Activated B cell treated with CpG ODN at 0.5 μM for 24 hours (primary cell): ENCODE data around the gene SELENOM. TPM values are rescaled to one million over a fixed set of nuclear protein-coding genes. Genes with fewer than 3 reads are reported as not detected.

ENCODE experiments used
- ATAC-seq: fragments of 200-7000 bp; cut with Tn5 transposase; one replicate; pipeline ENCODE4 v1.10.0; 2021; ENCODE audit warnings: low read depth, mild to moderate bottlenecking, moderate library complexity
- CTCF ChIA-PET: fragments of 350-600 bp; sonication (Branson Sonifier 250); formaldehyde crosslinking; loops from one replicate; lab custom pipeline; 2021; ENCODE audit warnings: antibody characterized with exemption; lab: Charles Lee
- POLR2A ChIA-PET: fragments of 350-600 bp; sonication (Branson Sonifier 250); formaldehyde crosslinking; loops from one replicate; lab custom pipeline; 2021; ENCODE audit warnings: antibody characterized with exemption; lab: Charles Lee
- DNase-seq: peaks from one replicate; pipeline ENCODE4 v3.0.0; 2022
- H3K27ac Mint-ChIP-seq: one replicate; pipeline ENCODE4 v1.8.0; 2020; ENCODE audit warnings: mixed read lengths
- H3K27me3 Mint-ChIP-seq: one replicate; pipeline ENCODE4 v1.8.0; 2021; ENCODE audit warnings: mixed read lengths
- H3K36me3 Mint-ChIP-seq: one replicate; pipeline ENCODE4 v1.8.0; 2021; ENCODE audit warnings: low read depth, mixed read lengths
- H3K4me1 Mint-ChIP-seq: one replicate; pipeline ENCODE4 v1.8.0; 2021; ENCODE audit warnings: mixed read lengths
- H3K4me3 Mint-ChIP-seq: one replicate; pipeline ENCODE4 v1.8.0; 2020; ENCODE audit warnings: mild to moderate bottlenecking, mixed read lengths
- H3K9me3 Mint-ChIP-seq: one replicate; pipeline ENCODE4 v1.8.0; 2020; ENCODE audit warnings: mixed read lengths
- intact Hi-C: fragments of 100-400 bp; cut with micrococcal nuclease; formaldehyde crosslinking; loops from one replicate; pipeline ENCODE4 v1.15.1; 2024
- total RNA-seq: library from RNA; stranded (reverse); gene quantifications from 2 replicates; pipeline ENCODE4 v1.2.3, GENCODE V29; 2022
- TF ChIP-seq, protein P1 (sequence below): fragments of 200-600 bp; IDR thresholded peaks from one replicate; pipeline ENCODE4 v1.8.0; 2022; ENCODE audit warnings: antibody characterized with exemption, mild to moderate bottlenecking

SELENOM gene
- total RNA-seq, 1 donor from 2014 or later: 9.0 TPM

DNA sequence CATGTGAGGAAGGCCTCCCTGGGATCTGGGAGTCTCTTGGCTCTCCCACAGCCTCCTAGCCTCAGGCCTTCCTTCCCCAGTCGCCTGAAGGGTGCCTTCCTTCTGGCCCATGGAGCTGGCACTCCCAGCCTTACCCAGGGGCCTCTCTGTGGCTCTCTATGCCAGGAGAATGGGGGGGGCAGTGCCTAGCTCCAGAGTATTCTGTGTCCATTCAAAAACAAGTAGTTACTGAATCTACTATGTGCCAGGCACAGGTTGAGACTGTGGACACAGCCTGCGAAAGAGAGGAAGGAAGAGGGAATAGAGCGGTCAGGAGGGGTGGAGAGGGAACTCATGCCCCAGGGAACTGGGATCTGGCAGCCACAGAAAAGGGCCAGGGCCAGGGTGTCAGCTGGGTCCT lies 35.7 kb upstream of the SELENOM start:
- POLR2A ChIA-PET: no interaction called here
- Mint-ChIP-seq H3K4me3 (no peak overlapping the region), H3K9me3 (peaks cover 4% of the 10 kb centered on the region), H3K27ac (no peak overlapping the region), H3K27me3 (peaks cover 11% of the 10 kb centered on the region), H3K36me3 (no peaks in the 10 kb centered on the region), H3K4me1 (no peaks in the 10 kb centered on the region)
- no peak for DNase-seq
- TF ChIP-seq, protein P1, sequence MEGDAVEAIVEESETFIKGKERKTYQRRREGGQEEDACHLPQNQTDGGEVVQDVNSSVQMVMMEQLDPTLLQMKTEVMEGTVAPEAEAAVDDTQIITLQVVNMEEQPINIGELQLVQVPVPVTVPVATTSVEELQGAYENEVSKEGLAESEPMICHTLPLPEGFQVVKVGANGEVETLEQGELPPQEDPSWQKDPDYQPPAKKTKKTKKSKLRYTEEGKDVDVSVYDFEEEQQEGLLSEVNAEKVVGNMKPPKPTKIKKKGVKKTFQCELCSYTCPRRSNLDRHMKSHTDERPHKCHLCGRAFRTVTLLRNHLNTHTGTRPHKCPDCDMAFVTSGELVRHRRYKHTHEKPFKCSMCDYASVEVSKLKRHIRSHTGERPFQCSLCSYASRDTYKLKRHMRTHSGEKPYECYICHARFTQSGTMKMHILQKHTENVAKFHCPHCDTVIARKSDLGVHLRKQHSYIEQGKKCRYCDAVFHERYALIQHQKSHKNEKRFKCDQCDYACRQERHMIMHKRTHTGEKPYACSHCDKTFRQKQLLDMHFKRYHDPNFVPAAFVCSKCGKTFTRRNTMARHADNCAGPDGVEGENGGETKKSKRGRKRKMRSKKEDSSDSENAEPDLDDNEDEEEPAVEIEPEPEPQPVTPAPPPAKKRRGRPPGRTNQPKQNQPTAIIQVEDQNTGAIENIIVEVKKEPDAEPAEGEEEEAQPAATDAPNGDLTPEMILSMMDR: no peak
- intact Hi-C loops: no loop called here
- CTCF ChIA-PET: interaction anchor here (0.6 kb wide), 1 partner anchor 19 kb away, joined by 4 read pairs; no protein-coding TSS in a partner anchor
- no peak for ATAC-seq

DNA sequence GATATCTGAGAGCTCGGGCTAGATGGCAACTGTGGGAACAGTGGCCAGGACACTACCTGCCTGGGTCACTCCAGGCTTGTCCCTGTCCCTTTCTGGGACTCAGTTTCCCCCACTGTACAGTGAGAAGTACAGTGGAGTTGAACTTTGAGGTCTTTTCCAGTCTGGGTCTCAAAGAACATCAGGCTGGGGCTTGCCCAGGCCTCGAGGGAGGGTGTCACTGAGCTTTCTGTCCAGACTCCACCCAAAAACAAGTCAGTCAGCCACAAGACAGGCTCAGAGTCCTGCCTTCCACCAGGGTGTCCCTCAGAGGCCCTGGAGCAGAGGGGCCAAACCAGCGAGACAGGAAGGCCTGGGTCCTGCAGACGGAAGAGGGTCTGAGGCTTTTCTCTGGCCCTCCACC lies 34.9 kb upstream of the SELENOM start:
- ATAC-seq (no peak), DNase-seq (no peak)
- Mint-ChIP-seq H3K9me3 (peaks cover 4% of the 10 kb centered on the region), H3K27ac (no peak overlapping the region), H3K4me1 (no peaks in the 10 kb centered on the region), H3K27me3 (peaks cover 11% of the 10 kb centered on the region), H3K4me3 (no peak overlapping the region), H3K36me3 (no peaks in the 10 kb centered on the region)
- intact Hi-C loops: no loop called here
- TF ChIP-seq, protein P1: no peak
- POLR2A ChIA-PET: no interaction called here
- CTCF ChIA-PET: no interaction called here

- TF ChIP-seq, protein P1: no peak
- ChIA-PET POLR2A (no interaction called here), CTCF (no interaction called here)
- Mint-ChIP-seq H3K36me3 (no peaks in the 10 kb centered on the region), H3K4me3 (no peak overlapping the region), H3K27me3 (peaks cover 11% of the 10 kb centered on the region), H3K4me1 (no peaks in the 10 kb centered on the region), H3K9me3 (peaks cover 4% of the 10 kb centered on the region), H3K27ac (no peak overlapping the region)
- DNase-seq (no peak), ATAC-seq (no peak)
- intact Hi-C loops: no loop called here
These were observed 34.2 kb upstream of the SELENOM start for GRCh38 chr22:31141551-31141950.

GRCh38 chr22:31140746-31141145 lies 33.4 kb upstream of the SELENOM start:
- CTCF ChIA-PET: no interaction called here

GRCh38 chr22:31139866-31140716 lies 32.7 kb upstream of the SELENOM start, which contains the start of gene PLA2G3:
TSS of gene PLA2G3 (minus strand) at chr22:31140508. CDS start at chr22:31140354, 154 bp downstream.
- intact Hi-C loops: no loop called here
- H3K27me3 Mint-ChIP-seq: peaks cover 11% of the 10 kb centered on the region
- CTCF ChIA-PET: interaction anchor here (0.6 kb wide), 1 partner anchor 25 kb away, joined by 4 read pairs; no protein-coding TSS in a partner anchor
- DNase-seq (no peak), ATAC-seq (no peak)
- no peaks in the 10 kb centered on the region for H3K36me3 Mint-ChIP-seq
- TF ChIP-seq, protein P1: no peak
- no peak within 1 kb of the TSS for H3K27ac Mint-ChIP-seq
- H3K4me3 Mint-ChIP-seq: no peak within 1 kb of the TSS
- POLR2A ChIA-PET: no interaction called here
- H3K9me3 Mint-ChIP-seq: peaks cover 3% of the 10 kb centered on the region
- no peaks in the 10 kb centered on the region for H3K4me1 Mint-ChIP-seq

More at GRCh38 chr22:31140746-31141145, 33.4 kb upstream of the SELENOM start:
- peaks cover 11% of the 10 kb centered on the region for H3K27me3 Mint-ChIP-seq
- TF ChIP-seq, protein P1: no peak
- peaks cover 3% of the 10 kb centered on the region for H3K9me3 Mint-ChIP-seq
- no peak overlapping the region for H3K27ac Mint-ChIP-seq
- POLR2A ChIA-PET: no interaction called here
- ATAC-seq (no peak), DNase-seq (no peak)
- intact Hi-C loops: no loop called here
- no peak overlapping the region for H3K4me3 Mint-ChIP-seq
- no peaks in the 10 kb centered on the region for H3K4me1 Mint-ChIP-seq
- H3K36me3 Mint-ChIP-seq: no peaks in the 10 kb centered on the region
